CD4-positive, alpha-beta T cell (primary cell): ENCODE measurements around the gene NR5A1. TPM values are rescaled to one million over a fixed set of nuclear protein-coding genes. Genes with fewer than 3 reads are reported as not detected.

Experiments
- ATAC-seq: fragments of 200-7000 bp; cut with Tn5 transposase; one replicate; pipeline ENCODE4 v1.10.0; 2022; ENCODE audit warnings: mild to moderate bottlenecking; ENCODE audit not compliant: poor library complexity
- CTCF ChIA-PET: fragments of 350-600 bp; sonication (Branson Sonifier 250); formaldehyde crosslinking; loops from one replicate; lab custom pipeline; 2021; ENCODE audit warnings: antibody characterized with exemption, inconsistent platforms; lab: Charles Lee
- POLR2A ChIA-PET: fragments of 350-600 bp; sonication (Branson Sonifier 250); formaldehyde crosslinking; loops from one replicate; lab custom pipeline; 2021; ENCODE audit warnings: antibody characterized with exemption, inconsistent platforms; lab: Charles Lee
- DNase-seq, 14 experiments: peaks; one replicate each; pipeline ENCODE4 v3.0.0-alpha.2; 2013 to 2020; ENCODE audit warnings: mixed read lengths in 2 of 14
- H3K27ac ChIP-seq, 2 donors: one replicate each; pipeline versions ENCODE4 v1.5.1 to v1.7.0; 2013; ENCODE audit warnings: low read length in 2 of 2, low read depth in 1 of 2, mild to moderate bottlenecking in 1 of 2
- H3K27me3 ChIP-seq, 2 experiments: 1 replicate in 1 of 2; 2 replicates in 1 of 2; pipeline versions ENCODE4 v1.6.1 to v1.7.0; 2013; ENCODE audit warnings: low read length in 2 of 2, control low read depth in 1 of 2, mild to moderate bottlenecking in 1 of 2, moderate library complexity in 1 of 2; ENCODE audit not compliant: insufficient read depth in 2 of 2, control insufficient read depth in 1 of 2
- H3K36me3 ChIP-seq: one replicate; pipeline ENCODE4 v1.6.1; 2013; ENCODE audit warnings: low read length, control low read depth; ENCODE audit not compliant: insufficient read depth
- H3K4me1 ChIP-seq: one replicate; pipeline ENCODE4 v1.6.1; 2013; ENCODE audit warnings: low read length, control low read depth; ENCODE audit not compliant: insufficient read depth
- H3K4me3 ChIP-seq: one replicate; pipeline ENCODE4 v1.5.1; 2013; ENCODE audit warnings: mild to moderate bottlenecking, low read length, moderate library complexity
- H3K9me3 ChIP-seq, 2 experiments: 1 replicate in 1 of 2; 2 replicates in 1 of 2; pipeline versions ENCODE4 v1.6.1 to v1.7.0; 2013; ENCODE audit warnings: low read length in 2 of 2, mild to moderate bottlenecking in 2 of 2, control low read depth in 1 of 2, moderate library complexity in 1 of 2; ENCODE audit not compliant: control insufficient read depth in 1 of 2, insufficient read depth in 1 of 2
- H3K27ac Mint-ChIP-seq: one replicate; pipeline ENCODE4 v1.8.0; 2020; ENCODE audit warnings: mixed read lengths
- H3K27me3 Mint-ChIP-seq: one replicate; pipeline ENCODE4 v1.8.0; 2021; ENCODE audit warnings: mixed read lengths
- H3K36me3 Mint-ChIP-seq: one replicate; pipeline ENCODE4 v1.8.0; 2021; ENCODE audit warnings: low read depth, mixed read lengths
- H3K4me1 Mint-ChIP-seq: one replicate; pipeline ENCODE4 v1.8.0; 2021; ENCODE audit warnings: low read depth, mixed read lengths
- H3K4me3 Mint-ChIP-seq: one replicate; pipeline ENCODE4 v1.8.0; 2020; ENCODE audit warnings: mild to moderate bottlenecking, mixed read lengths
- H3K9me3 Mint-ChIP-seq: one replicate; pipeline ENCODE4 v1.8.0; 2020; ENCODE audit warnings: mixed read lengths
- intact Hi-C, 2 experiments: fragments of 100-400 bp; cut with DNase I in 1 of 2; cut with micrococcal nuclease in 1 of 2; formaldehyde crosslinking; loops; one replicate each; pipeline versions ENCODE4 v1.15.1 to v1.9.0; 2023 to 2025; cut with DNase I, micrococcal nuclease
- total RNA-seq, 174 experiments: library from RNA in 2 of 174; stranded (reverse) in 2 of 174; gene quantifications; one replicate each; pipeline ENCODE4 v1.2.3 and lab custom pipeline; 2021 to 2026
- TF ChIP-seq, protein P1 (sequence below): fragments of 200-600 bp; IDR thresholded peaks from one replicate; pipeline ENCODE4 v1.8.0; 2022; ENCODE audit warnings: antibody characterized with exemption, mild to moderate bottlenecking

The NR5A1 gene
- total RNA-seq, 2 experiments from 2014 or later: not detected

GRCh38 chr9:124549016-124549415 lies 41.8 kb upstream of the NR5A1 start:
- H3K36me3 Mint-ChIP-seq: no peaks in the 10 kb centered on the region
- ATAC-seq (no peak), DNase-seq (no peak)
- intact Hi-C loops: no loop called here
- H3K4me1 Mint-ChIP-seq: peaks cover 7% of the 10 kb centered on the region
- H3K9me3 ChIP-seq: no peaks in the 10 kb centered on the region
- no peak overlapping the region for H3K27ac ChIP-seq
- ChIA-PET POLR2A (no interaction called here), CTCF (no interaction called here)
- no peaks in the 10 kb centered on the region for H3K36me3 ChIP-seq
- TF ChIP-seq, protein P1, sequence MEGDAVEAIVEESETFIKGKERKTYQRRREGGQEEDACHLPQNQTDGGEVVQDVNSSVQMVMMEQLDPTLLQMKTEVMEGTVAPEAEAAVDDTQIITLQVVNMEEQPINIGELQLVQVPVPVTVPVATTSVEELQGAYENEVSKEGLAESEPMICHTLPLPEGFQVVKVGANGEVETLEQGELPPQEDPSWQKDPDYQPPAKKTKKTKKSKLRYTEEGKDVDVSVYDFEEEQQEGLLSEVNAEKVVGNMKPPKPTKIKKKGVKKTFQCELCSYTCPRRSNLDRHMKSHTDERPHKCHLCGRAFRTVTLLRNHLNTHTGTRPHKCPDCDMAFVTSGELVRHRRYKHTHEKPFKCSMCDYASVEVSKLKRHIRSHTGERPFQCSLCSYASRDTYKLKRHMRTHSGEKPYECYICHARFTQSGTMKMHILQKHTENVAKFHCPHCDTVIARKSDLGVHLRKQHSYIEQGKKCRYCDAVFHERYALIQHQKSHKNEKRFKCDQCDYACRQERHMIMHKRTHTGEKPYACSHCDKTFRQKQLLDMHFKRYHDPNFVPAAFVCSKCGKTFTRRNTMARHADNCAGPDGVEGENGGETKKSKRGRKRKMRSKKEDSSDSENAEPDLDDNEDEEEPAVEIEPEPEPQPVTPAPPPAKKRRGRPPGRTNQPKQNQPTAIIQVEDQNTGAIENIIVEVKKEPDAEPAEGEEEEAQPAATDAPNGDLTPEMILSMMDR: no peak
- H3K9me3 Mint-ChIP-seq: no peaks in the 10 kb centered on the region
- H3K4me3 Mint-ChIP-seq: no peak overlapping the region
- no peak overlapping the region for H3K27ac Mint-ChIP-seq
- peaks cover 4% of the 10 kb centered on the region for H3K27me3 Mint-ChIP-seq
- no peaks in the 10 kb centered on the region for H3K4me1 ChIP-seq
- no peak overlapping the region for H3K4me3 ChIP-seq
- peaks cover 0 to 3% of the 10 kb centered on the region in 2 experiments for H3K27me3 ChIP-seq

DNA sequence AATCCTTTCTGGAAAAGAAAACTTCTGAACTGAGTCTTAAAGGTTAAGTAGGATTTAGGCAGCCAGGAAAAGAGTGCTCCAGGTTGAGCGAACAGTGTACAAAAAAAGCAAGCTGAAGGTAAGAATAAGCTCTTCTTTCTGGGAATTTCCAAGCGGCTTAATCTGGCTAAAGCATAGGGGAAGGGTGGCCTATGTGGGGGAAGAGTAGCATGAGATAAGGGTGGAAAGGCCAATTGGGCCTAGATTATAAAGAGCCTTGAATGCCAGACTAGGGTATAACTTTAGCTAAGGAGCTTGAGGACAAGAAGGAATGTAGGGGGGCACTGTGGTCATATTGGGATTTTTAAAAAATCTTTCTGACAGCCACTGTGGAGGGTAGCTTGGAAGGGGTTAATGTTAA lies 37.3 kb upstream of the NR5A1 start:
- TF ChIP-seq, protein P1: no peak
- DNase-seq (no peak), ATAC-seq (no peak)
- CTCF ChIA-PET: interaction anchor here (1.3 kb wide), 1 partner anchor 8 kb away, joined by 4 read pairs; no protein-coding TSS in a partner anchor
- Histone ChIP-seq H3K36me3 (no peaks in the 10 kb centered on the region), H3K4me3 (no peak overlapping the region), H3K4me1 (no peaks in the 10 kb centered on the region), H3K9me3 (no peaks in the 10 kb centered on the region), H3K27me3 (peaks cover 0 to 3% of the 10 kb centered on the region in 2 experiments), H3K27ac (no peak overlapping the region)
- intact Hi-C loops: no loop called here
- H3K27me3 Mint-ChIP-seq: peaks cover 4% of the 10 kb centered on the region
- H3K36me3 Mint-ChIP-seq: no peaks in the 10 kb centered on the region
- H3K27ac Mint-ChIP-seq: no peak overlapping the region
- H3K9me3 Mint-ChIP-seq: no peaks in the 10 kb centered on the region
- POLR2A ChIA-PET: no interaction called here
- H3K4me1 Mint-ChIP-seq: peaks cover 7% of the 10 kb centered on the region
- H3K4me3 Mint-ChIP-seq: no peak overlapping the region

DNA sequence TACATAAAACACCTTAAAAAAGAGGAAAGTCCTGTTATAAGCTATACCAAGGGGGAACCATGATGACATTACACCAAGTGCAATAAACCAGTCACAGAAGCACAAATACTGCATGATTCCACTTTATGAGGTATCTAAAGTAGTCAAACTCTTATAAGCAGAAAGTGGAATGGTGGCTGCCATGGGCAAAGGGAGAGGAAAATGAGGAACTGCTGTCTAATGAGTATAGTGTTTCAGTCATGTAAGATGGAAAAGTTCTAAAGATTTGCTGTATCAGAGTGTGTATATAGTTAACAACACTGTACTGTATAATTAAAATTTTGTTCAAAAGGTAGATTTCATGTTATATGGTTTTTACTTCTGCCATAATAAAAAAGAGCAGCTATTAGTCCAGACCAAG lies 34.6 kb upstream of the NR5A1 start:
- ChIA-PET POLR2A (no interaction called here), CTCF (no interaction called here)
- no peak for ATAC-seq
- intact Hi-C loops: no loop called here
- Mint-ChIP-seq H3K4me1 (no peaks in the 10 kb centered on the region), H3K27ac (no peak overlapping the region), H3K4me3 (no peak overlapping the region), H3K9me3 (no peaks in the 10 kb centered on the region), H3K27me3 (peaks cover 4% of the 10 kb centered on the region), H3K36me3 (no peaks in the 10 kb centered on the region)
- Histone ChIP-seq H3K27me3 (peaks cover 0 to 3% of the 10 kb centered on the region in 2 experiments), H3K36me3 (no peaks in the 10 kb centered on the region), H3K27ac (no peak overlapping the region), H3K9me3 (no peaks in the 10 kb centered on the region), H3K4me1 (no peaks in the 10 kb centered on the region), H3K4me3 (no peak overlapping the region)
- TF ChIP-seq, protein P1: no peak
- DNase-seq: no peak
